22Rv1 (cell line): ENCODE results near the gene CDC14B.
"Not testable (repeated sequence)": the region's sequence is repeated elsewhere in the genome, so short reads cannot be mapped to it uniquely, and the experiment has no call there.

Experiments used
- ZFX ChIP-seq: fragments of 450-650 bp; IDR thresholded peaks from 2 replicates; pipeline ENCODE4 v1.6.1; 2017; ENCODE audit warnings: antibody characterized with exemption, borderline replicate concordance
- TF ChIP-seq, protein P1 (sequence below): fragments of 450-650 bp; IDR thresholded peaks from 2 replicates; pipeline ENCODE4 v1.5.1; 2017; ENCODE audit warnings: mild to moderate bottlenecking

DNA sequence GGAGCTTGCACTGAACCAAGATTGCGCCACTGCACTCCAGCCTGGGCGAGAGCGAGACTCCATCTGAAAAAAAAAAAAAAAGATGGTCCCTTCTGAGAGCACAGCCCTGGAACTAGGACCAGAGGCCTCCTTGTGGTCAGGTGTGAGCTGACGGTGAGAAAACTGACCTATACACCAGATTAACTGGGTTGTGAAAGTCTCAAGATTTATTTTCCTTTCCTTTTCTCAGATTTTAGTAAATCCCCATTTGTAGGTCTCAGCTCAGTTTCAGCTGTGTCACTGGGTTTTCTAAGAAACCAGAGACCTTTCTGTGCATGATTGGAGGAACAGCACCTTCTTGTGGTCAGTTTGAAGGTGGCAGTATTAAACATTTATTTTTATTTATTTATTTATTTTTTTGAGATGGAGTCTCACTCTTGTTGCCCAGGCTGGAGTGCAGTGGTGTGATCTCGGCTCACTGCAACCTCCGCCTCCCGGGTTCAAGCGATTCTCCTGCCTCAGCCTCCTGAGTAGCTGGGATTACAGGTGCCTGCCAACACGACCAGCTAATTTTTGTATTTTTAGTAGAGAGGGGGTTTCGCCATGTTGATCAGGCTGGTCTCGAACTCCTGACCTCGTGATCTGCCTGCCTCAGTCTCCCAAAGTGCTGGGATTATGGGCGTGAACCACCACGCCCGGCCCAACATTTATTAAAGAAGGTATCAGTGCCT, 47.2 kb upstream of the CDC14B start:
- TF ChIP-seq, protein P1, sequence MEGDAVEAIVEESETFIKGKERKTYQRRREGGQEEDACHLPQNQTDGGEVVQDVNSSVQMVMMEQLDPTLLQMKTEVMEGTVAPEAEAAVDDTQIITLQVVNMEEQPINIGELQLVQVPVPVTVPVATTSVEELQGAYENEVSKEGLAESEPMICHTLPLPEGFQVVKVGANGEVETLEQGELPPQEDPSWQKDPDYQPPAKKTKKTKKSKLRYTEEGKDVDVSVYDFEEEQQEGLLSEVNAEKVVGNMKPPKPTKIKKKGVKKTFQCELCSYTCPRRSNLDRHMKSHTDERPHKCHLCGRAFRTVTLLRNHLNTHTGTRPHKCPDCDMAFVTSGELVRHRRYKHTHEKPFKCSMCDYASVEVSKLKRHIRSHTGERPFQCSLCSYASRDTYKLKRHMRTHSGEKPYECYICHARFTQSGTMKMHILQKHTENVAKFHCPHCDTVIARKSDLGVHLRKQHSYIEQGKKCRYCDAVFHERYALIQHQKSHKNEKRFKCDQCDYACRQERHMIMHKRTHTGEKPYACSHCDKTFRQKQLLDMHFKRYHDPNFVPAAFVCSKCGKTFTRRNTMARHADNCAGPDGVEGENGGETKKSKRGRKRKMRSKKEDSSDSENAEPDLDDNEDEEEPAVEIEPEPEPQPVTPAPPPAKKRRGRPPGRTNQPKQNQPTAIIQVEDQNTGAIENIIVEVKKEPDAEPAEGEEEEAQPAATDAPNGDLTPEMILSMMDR, result peak; percentile 82
- TF ChIP-seq ZFX, result not testable (repeated sequence)
